Medulla oblongata (tissue), 1 donor: ENCODE results near the gene NOX1.
"Not testable (repeated sequence)": the region's sequence is repeated elsewhere in the genome, so short reads cannot be mapped to it uniquely, and the experiment has no call there.

ENCODE experiments used
- DNase-seq: peaks from one replicate; pipeline ENCODE4 v3.0.0-alpha.2; 2015; ENCODE audit errors: extremely low spot score

The NOX1 gene

DNA sequence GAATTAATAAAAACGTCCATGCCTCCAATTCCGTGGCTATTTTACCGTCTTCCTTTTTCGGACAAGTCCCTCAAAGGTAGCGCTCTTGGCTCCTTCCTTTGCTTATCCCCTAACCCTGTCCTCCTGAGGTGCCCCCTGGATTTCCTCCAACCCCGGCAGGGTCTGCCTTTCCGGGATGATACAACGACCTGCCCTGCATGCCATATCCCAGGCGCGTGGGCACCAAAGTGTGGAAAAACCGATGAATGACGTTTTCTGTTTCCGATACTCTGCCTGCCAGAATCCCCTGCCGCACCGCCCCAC lies 54.7 kb downstream of the NOX1 start:
- DNase-seq = no peak

GRCh38 chrX:100817340-100817739 lies 56.8 kb downstream of the NOX1 start:
- DNase-seq = no peak

GRCh38 chrX:100812216-100813158 lies 61.7 kb downstream of the NOX1 start:
- DNase-seq = no peak

DNA sequence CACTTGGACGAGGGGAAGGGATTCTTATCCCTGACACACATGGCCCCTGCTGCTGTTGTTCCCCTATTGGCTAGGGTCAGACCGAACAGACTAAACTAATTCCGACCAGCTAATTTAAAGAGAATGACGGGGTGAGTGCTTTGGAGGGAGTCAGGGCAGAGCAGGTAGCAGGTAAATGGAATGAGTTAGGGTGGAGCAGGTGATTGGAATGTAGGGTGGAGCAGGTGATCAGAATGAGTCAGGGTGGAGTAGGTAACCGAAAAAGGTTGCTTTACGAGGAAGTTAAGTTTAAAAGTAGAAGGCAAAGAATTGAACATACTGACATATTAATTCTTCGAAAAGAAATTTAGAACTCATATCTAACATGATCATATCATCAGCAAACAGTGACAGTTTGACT lies 65.9 kb downstream of the NOX1 start:
- DNase-seq = not testable (repeated sequence)

- DNase-seq = no peak
Observed at GRCh38 chrX:100804780-100805179, 69.4 kb downstream of the NOX1 start.

- no peak for DNase-seq
Observed at GRCh38 chrX:100802843-100803242, 71.3 kb downstream of the NOX1 start.

DNA sequence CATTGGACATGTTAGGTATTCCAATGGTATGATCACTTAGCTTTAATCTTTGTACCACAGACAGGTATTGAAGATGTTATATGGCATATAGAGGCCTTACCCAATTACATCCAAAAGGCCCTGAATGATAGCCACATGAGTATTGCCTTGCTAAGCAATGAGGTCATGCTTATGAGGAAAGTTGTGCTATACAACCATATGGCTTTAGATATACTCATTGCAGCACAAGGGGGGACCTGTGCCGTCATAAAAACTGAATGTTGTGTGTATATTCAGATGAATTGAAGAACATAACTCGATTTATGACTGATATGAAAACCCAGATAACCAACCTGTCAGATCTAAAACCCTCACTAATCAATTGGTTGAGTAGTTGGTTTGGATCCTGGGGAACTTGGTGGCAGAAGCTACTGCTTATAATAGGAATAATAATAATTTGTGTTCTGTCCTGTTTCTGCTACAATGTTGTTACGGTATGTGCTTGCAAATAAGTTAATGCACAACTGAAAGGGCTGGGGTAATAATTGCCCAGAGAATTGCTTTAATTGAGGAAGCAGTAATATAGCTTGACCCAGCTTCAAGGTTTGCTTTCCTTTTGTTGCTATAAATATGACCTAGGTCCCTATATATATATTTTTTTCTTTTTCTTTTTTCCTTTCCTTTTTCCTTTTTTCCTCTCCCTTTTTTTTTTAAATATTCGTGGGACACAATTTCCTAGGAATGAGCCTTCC lies 75.5 kb downstream of the NOX1 start:
- no peak for DNase-seq

DNA sequence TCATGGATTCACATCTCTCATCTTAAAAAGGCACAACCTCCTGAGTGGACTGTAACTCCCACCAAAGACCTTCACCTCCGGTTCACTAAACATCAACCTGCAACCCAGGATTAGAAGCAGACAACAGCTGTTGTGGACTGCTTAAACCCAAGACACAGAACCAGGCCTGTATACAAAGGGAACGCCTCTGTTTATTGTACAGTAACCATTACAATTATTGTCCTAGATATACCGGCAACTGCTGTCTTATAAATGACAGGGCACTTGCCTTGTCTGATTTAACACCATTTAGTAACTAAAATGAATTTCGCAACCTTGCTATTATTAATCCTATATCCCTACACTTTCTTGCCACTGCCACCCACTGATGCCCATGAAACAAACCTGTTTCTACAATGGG lies 76.8 kb downstream of the NOX1 start:
- no peak for DNase-seq

GRCh38 chrX:100796371-100796770 lies 77.8 kb downstream of the NOX1 start:
- DNase-seq = not testable (repeated sequence)
